Measurements from ENCODE around the gene FOXD4. TPM values are rescaled to one million over a fixed set of nuclear protein-coding genes. Genes with fewer than 3 reads are reported as not detected.
A peak's percentile ranks its signal among the peaks of the same experiment; 100 is the strongest.
"Not testable (repeated sequence)": the region's sequence is repeated elsewhere in the genome, so short reads cannot be mapped to it uniquely, and the experiment has no call there.

The FOXD4 gene
- total RNA-seq, 1 experiment from 2014 or later: not detected

DNA sequence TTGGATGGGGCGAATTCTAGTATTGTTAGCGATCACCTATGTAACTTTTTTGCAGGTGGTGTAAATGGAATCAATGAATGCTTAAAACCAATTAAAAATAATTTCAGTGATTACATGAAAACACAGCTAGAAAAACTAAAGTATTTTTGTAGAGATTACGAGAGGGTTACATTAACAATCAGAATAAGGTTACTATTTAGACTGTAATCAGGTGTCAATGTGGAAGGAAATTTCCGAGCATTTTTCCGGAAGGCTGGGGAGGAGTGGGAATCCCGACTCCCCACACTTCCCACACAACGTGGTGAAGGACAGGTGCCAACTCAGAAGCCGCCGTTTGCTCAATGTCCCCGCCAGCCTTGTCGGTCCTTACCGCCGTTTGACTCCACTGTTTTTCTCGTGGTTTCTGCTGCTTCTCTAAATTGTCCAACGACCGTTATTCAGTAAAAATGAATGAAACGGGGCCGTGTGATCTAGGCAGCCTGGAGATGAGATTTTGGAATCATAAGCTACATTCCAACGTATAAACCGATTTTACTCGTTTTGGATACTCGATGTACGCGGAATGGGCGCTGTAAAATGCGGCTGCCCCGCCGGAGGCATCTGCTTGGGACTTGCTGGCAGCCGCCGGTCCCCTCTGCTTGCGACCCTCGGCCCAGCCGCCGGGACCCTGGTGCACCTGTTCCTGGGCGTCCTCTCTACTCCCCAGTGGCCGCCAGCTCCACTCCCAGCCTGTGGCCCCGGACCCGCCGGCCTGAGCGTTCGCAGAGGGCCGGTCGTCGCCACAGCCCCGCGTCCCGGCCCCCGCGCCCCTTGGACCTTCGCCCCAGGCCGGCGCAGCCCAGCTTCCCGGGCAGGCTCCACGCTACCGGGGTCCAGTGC lies 5.4 kb downstream of the FOXD4 start:
- intact Hi-C loops (cut with micrococcal nuclease; ENCODE audit: unreplicated experiment); H3K36me3 ChIP-seq (ENCODE audit: insufficient read depth, low read length, poor library complexity, severe bottlenecking); H3K27ac ChIP-seq (ENCODE audit: low read depth, low read length, poor library complexity, severe bottlenecking); CTCF ChIA-PET; H3K9me3 ChIP-seq (ENCODE audit: low read depth, low read length, poor library complexity, severe bottlenecking); POLR2A ChIA-PET (ENCODE audit: low non-redundant PET); H3K4me1 ChIP-seq (ENCODE audit: insufficient read depth, low read length, poor library complexity, severe bottlenecking); BruUV-seq (replicated peaks): not testable (repeated sequence)
- TF ChIP-seq EZH2 (IDR thresholded peaks at IDR 0.05; ENCODE audit: borderline replicate concordance, low read depth, low read length, poor library complexity, severe bottlenecking): peak; percentile 94
- Histone ChIP-seq H3K27me3 (replicated peaks; ENCODE audit: insufficient read depth, low read depth, low read length, poor library complexity) (peaks cover 56% of the 10 kb centered on the region), H3K4me3 (ENCODE audit: low read depth, low read length, poor library complexity, severe bottlenecking) (peak overlapping the region; percentile 41)
- DNase-seq (ENCODE audit: low spot score): peak; percentile 12

DNA sequence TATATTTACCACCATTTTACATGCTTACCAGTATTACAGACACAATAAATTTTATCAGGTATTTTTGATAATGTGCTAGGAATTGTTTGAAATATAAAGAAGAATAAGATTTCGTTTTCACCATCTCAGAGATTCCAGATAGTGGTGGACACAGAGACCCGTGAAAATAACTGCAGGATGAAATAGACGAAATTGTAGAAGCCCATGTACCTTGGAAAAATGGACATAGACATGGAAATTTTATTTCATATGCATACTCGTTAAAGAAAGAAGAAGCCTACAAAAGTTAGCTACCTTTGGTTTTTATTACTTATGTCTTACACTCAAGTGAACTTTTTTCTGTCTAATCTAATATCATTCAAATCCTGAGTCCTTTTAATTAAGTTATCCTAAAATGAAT lies 7.5 kb downstream of the FOXD4 start:
- CTCF ChIA-PET; H3K36me3 ChIP-seq (ENCODE audit: insufficient read depth, low read length, poor library complexity, severe bottlenecking); intact Hi-C loops (cut with micrococcal nuclease; ENCODE audit: unreplicated experiment); H3K9me3 ChIP-seq (ENCODE audit: low read depth, low read length, poor library complexity, severe bottlenecking); H3K4me1 ChIP-seq (ENCODE audit: insufficient read depth, low read length, poor library complexity, severe bottlenecking); DNase-seq (ENCODE audit: low spot score); H3K4me3 ChIP-seq (ENCODE audit: low read depth, low read length, poor library complexity, severe bottlenecking); POLR2A ChIA-PET (ENCODE audit: low non-redundant PET); BruUV-seq (replicated peaks); H3K27ac ChIP-seq (ENCODE audit: low read depth, low read length, poor library complexity, severe bottlenecking): not testable (repeated sequence)
- peaks cover 44% of the 10 kb centered on the region for H3K27me3 ChIP-seq (replicated peaks; ENCODE audit: insufficient read depth, low read depth, low read length, poor library complexity)

DNA sequence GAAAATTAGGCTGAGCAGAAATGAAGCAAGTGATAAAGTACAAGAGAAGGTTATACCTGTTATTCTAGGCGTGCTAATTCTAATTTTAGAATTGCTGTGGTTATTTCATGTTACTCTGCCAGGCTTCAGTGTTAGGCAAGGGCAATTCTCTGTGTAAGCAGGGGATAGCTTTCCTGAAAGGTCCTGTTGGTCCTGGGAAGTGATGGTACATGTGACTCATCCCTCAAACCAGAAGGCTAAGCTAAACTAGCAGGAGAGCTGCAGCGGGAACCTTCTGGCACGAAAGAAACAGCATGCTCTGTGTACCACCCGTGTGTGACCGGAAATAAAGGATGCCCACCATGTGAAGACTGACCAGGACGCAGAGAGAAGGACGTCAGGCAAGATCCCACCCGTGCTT lies 8.7 kb downstream of the FOXD4 start:
- H3K27ac ChIP-seq (ENCODE audit: low read depth, low read length, poor library complexity, severe bottlenecking); BruUV-seq (replicated peaks); CTCF ChIA-PET; POLR2A ChIA-PET (ENCODE audit: low non-redundant PET); H3K4me3 ChIP-seq (ENCODE audit: low read depth, low read length, poor library complexity, severe bottlenecking); DNase-seq (ENCODE audit: low spot score); H3K9me3 ChIP-seq (ENCODE audit: low read depth, low read length, poor library complexity, severe bottlenecking); H3K36me3 ChIP-seq (ENCODE audit: insufficient read depth, low read length, poor library complexity, severe bottlenecking); intact Hi-C loops (cut with micrococcal nuclease; ENCODE audit: unreplicated experiment); H3K4me1 ChIP-seq (ENCODE audit: insufficient read depth, low read length, poor library complexity, severe bottlenecking): not testable (repeated sequence)
- H3K27me3 ChIP-seq (replicated peaks; ENCODE audit: insufficient read depth, low read depth, low read length, poor library complexity): peaks cover 36% of the 10 kb centered on the region

DNA sequence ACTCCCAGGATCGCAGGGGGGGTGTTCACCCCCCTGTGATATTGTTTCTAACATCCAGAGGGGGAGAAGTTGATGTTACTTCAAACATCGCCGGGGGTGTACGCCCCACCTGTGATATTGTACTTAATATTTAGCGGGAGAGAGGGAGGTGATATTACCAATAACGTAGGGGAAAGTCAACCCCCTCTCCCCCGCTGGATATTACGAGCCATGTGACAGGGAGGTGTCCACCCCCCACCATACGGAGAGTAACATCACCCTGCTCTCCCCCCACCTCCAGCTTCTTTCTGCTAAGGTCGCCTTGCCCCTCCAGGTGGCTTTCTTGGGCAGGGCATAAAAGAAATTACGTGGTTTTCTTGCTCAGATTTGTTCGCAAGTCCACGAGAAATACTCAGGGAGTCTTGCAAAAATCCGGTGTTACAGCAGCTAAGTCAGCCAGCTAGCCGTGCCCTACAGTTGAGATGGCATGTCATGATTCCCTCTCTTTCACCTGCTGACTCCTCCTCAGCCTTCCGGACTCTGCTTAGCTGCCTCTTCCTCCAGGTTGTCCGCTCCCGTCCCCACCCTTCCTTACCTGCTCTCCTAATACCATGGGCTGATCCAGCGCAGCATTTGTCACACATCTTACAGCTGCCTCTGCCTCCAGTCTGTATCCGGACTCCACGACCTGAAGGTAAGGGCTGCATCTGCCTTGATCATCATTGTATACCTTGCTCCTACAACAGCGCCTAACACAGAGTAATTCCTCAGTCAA lies 9.3 kb downstream of the FOXD4 start:
- intact Hi-C loops (cut with micrococcal nuclease; ENCODE audit: unreplicated experiment); H3K4me1 ChIP-seq (ENCODE audit: insufficient read depth, low read length, poor library complexity, severe bottlenecking); H3K36me3 ChIP-seq (ENCODE audit: insufficient read depth, low read length, poor library complexity, severe bottlenecking); BruUV-seq (replicated peaks); H3K27ac ChIP-seq (ENCODE audit: low read depth, low read length, poor library complexity, severe bottlenecking); CTCF ChIA-PET; DNase-seq (ENCODE audit: low spot score); H3K9me3 ChIP-seq (ENCODE audit: low read depth, low read length, poor library complexity, severe bottlenecking); H3K4me3 ChIP-seq (ENCODE audit: low read depth, low read length, poor library complexity, severe bottlenecking): not testable (repeated sequence)
- peaks cover 30% of the 10 kb centered on the region for H3K27me3 ChIP-seq (replicated peaks; ENCODE audit: insufficient read depth, low read depth, low read length, poor library complexity)
- POLR2A ChIA-PET (ENCODE audit: low non-redundant PET): interaction anchor here (0.5 kb wide), 1 partner anchor 618 kb away, joined by 6 read pairs; no protein-coding TSS in a partner anchor

DNA sequence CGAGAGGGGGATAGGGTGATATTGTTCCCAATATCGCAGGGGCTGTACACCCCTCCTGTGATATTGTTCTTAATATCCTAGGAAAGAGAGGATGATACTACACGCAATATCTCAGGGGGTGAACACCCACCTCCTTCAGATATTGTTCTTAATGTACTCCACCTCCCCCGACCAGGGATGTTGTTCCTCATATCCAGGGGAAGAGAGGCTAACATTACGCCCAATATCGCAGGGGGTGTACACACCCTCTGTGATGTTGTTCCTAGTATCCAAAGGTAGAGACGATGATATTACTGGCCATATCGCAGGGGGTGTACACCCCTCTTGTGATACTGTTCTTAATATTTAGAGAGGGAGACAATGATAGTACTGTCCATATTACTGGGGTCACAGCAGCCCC lies 12.2 kb downstream of the FOXD4 start:
- H3K4me3 ChIP-seq (ENCODE audit: low read depth, low read length, poor library complexity, severe bottlenecking); CTCF ChIA-PET; POLR2A ChIA-PET (ENCODE audit: low non-redundant PET); H3K4me1 ChIP-seq (ENCODE audit: insufficient read depth, low read length, poor library complexity, severe bottlenecking); H3K27ac ChIP-seq (ENCODE audit: low read depth, low read length, poor library complexity, severe bottlenecking); H3K9me3 ChIP-seq (ENCODE audit: low read depth, low read length, poor library complexity, severe bottlenecking); DNase-seq (ENCODE audit: low spot score); BruUV-seq (replicated peaks); intact Hi-C loops (cut with micrococcal nuclease; ENCODE audit: unreplicated experiment); H3K36me3 ChIP-seq (ENCODE audit: insufficient read depth, low read length, poor library complexity, severe bottlenecking): not testable (repeated sequence)
- peaks cover 12% of the 10 kb centered on the region for H3K27me3 ChIP-seq (replicated peaks; ENCODE audit: insufficient read depth, low read depth, low read length, poor library complexity)

DNA sequence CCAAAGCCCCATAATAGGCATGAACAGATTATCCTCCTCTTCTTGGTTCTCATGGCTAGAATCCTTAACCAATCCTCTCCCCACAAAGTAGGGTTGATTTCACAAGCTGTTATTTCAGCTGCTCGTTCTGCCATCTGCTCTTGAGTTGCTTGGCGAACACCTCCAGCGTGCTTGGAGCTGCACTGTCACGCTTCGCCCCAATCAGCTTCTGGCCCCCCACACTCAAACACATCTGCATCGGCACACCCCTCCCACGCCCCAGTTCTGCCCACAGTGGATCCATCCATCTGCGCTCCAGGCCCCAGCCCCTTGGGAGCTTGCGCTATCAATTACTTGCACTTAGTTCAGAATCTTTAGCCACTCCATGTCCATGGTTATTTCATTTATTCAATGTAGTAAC lies 17.8 kb downstream of the FOXD4 start:
- H3K36me3 ChIP-seq (ENCODE audit: insufficient read depth, low read length, poor library complexity, severe bottlenecking); H3K4me3 ChIP-seq (ENCODE audit: low read depth, low read length, poor library complexity, severe bottlenecking); H3K27ac ChIP-seq (ENCODE audit: low read depth, low read length, poor library complexity, severe bottlenecking); H3K27me3 ChIP-seq (replicated peaks; ENCODE audit: insufficient read depth, low read depth, low read length, poor library complexity); H3K9me3 ChIP-seq (ENCODE audit: low read depth, low read length, poor library complexity, severe bottlenecking); H3K4me1 ChIP-seq (ENCODE audit: insufficient read depth, low read length, poor library complexity, severe bottlenecking); intact Hi-C loops (cut with micrococcal nuclease; ENCODE audit: unreplicated experiment); BruUV-seq (replicated peaks); DNase-seq (ENCODE audit: low spot score); CTCF ChIA-PET; POLR2A ChIA-PET (ENCODE audit: low non-redundant PET): not testable (repeated sequence)

DNA sequence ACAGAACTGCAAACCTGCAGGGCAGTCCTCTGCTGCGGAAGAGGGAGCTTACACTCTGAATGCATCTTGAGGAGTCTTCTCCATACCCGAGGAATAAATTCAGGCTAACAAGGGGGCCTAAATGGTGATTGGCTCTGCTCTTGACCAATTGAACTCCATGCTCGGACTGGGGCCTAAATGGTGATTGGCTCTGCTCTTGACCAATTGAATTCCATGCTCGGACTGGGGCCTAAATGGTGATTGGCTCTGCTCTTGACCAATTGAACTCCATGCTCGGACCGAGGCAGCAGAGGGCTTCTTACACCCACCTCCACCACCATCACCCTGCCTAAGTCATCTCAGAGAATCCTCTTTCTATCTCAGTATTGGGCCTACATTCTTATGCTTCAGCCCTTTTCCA lies 18.4 kb downstream of the FOXD4 start:
- intact Hi-C loops (cut with micrococcal nuclease; ENCODE audit: unreplicated experiment); H3K27me3 ChIP-seq (replicated peaks; ENCODE audit: insufficient read depth, low read depth, low read length, poor library complexity); POLR2A ChIA-PET (ENCODE audit: low non-redundant PET); DNase-seq (ENCODE audit: low spot score); BruUV-seq (replicated peaks); CTCF ChIA-PET; H3K9me3 ChIP-seq (ENCODE audit: low read depth, low read length, poor library complexity, severe bottlenecking); H3K4me3 ChIP-seq (ENCODE audit: low read depth, low read length, poor library complexity, severe bottlenecking); H3K4me1 ChIP-seq (ENCODE audit: insufficient read depth, low read length, poor library complexity, severe bottlenecking); H3K27ac ChIP-seq (ENCODE audit: low read depth, low read length, poor library complexity, severe bottlenecking); H3K36me3 ChIP-seq (ENCODE audit: insufficient read depth, low read length, poor library complexity, severe bottlenecking): not testable (repeated sequence)
